WTC11 (cell line): Measurements from ENCODE around the gene KCNAB3. TPM values are rescaled to one million over a fixed set of nuclear protein-coding genes. Genes with fewer than 3 reads are reported as not detected.
A peak's percentile ranks its signal among the peaks of the same experiment; 100 is the strongest.

Experiments
- ATAC-seq: fragments of 200-7000 bp; cut with Tn5 transposase; 2 replicates; pipeline ENCODE4 v1.10.0; 2021; ENCODE audit warnings: mild to moderate bottlenecking, moderate library complexity
- CTCF ChIA-PET: fragments of 300-600 bp; sonication (Branson Sonifier 250); formaldehyde crosslinking; loops from one replicate; lab custom pipeline; 2021; ENCODE audit warnings: antibody characterized with exemption; lab: Charles Lee
- POLR2A ChIA-PET: fragments of 350-600 bp; sonication (Branson Sonifier 250); formaldehyde crosslinking; loops from one replicate; lab custom pipeline; 2021; ENCODE audit warnings: antibody characterized with exemption; lab: Charles Lee
- DNase-seq: peaks from one replicate; pipeline ENCODE4 v3.0.0; 2021; ENCODE audit warnings: low spot score
- H3K27ac Mint-ChIP-seq: 2 replicates; pipeline ENCODE4 v1.8.0; 2021; ENCODE audit warnings: mixed read lengths
- H3K27me3 Mint-ChIP-seq: 2 replicates; pipeline ENCODE4 v1.8.0; 2021; ENCODE audit warnings: low read depth, mild to moderate bottlenecking, moderate library complexity, mixed read lengths
- H3K36me3 Mint-ChIP-seq: 2 replicates; pipeline ENCODE4 v1.8.0; 2021; ENCODE audit warnings: mixed read lengths
- H3K4me1 Mint-ChIP-seq: 2 replicates; pipeline ENCODE4 v1.8.0; 2022; ENCODE audit warnings: mixed read lengths
- H3K4me3 Mint-ChIP-seq: 2 replicates; pipeline ENCODE4 v1.8.0; 2021; ENCODE audit warnings: mild to moderate bottlenecking, moderate library complexity, mixed read lengths
- H3K9me3 Mint-ChIP-seq: 2 replicates; pipeline ENCODE4 v1.8.0; 2021; ENCODE audit warnings: mixed read lengths
- CREM ChIP-seq: sonication (generic); formaldehyde crosslinking; IDR thresholded peaks from 2 replicates; pipeline ENCODE4 v1.8.1; 2022; ENCODE audit warnings: mild to moderate bottlenecking, missing genetic modification reagents, moderate library complexity
- ETV6 ChIP-seq: sonication (generic); formaldehyde crosslinking; IDR thresholded peaks from 2 replicates; pipeline ENCODE4 v1.8.1; 2022; ENCODE audit warnings: mild to moderate bottlenecking, missing genetic modification reagents
- FOXP1 ChIP-seq: sonication (generic); formaldehyde crosslinking; IDR thresholded peaks from 2 replicates; pipeline ENCODE4 v1.8.0; 2022; ENCODE audit warnings: missing genetic modification reagents, mild to moderate bottlenecking, moderate library complexity, borderline replicate concordance
- JAZF1 ChIP-seq: fragments of 250-450 bp; sonication (Bioruptor Pico); IDR thresholded peaks from 2 replicates; pipeline ENCODE4 v1.9.0; 2021; ENCODE audit warnings: moderate library complexity, mild to moderate bottlenecking, inconsistent platforms
- KAT7 ChIP-seq: sonication (generic); formaldehyde crosslinking; IDR thresholded peaks from 2 replicates; pipeline ENCODE4 v1.8.1; 2023; ENCODE audit warnings: missing genetic modification reagents, mild to moderate bottlenecking, borderline replicate concordance
- NFYB ChIP-seq: sonication (generic); formaldehyde crosslinking; conservative IDR thresholded peaks from 2 replicates; pipeline ENCODE4 v1.8.0; 2022; ENCODE audit warnings: low read depth, missing genetic modification reagents
- NR3C1 ChIP-seq: sonication (generic); formaldehyde crosslinking; conservative IDR thresholded peaks from 2 replicates; pipeline ENCODE4 v1.8.1; 2023; ENCODE audit warnings: low read depth, mild to moderate bottlenecking, missing genetic modification reagents
- ZNF121 ChIP-seq: sonication (generic); formaldehyde crosslinking; IDR thresholded peaks from 2 replicates; pipeline ENCODE4 v1.8.0; 2023; ENCODE audit warnings: missing genetic modification reagents
- total RNA-seq: library from RNA; stranded (reverse); gene quantifications from 3 replicates; pipeline ENCODE4 v1.2.3, GENCODE V29; 2021
- TF ChIP-seq, protein P1 (sequence below): sonication (generic); formaldehyde crosslinking; IDR thresholded peaks from 2 replicates; pipeline ENCODE4 v1.8.1; 2023; ENCODE audit warnings: mild to moderate bottlenecking, missing genetic modification reagents
- TF ChIP-seq, protein P2 (sequence below): sonication (generic); formaldehyde crosslinking; IDR thresholded peaks from 2 replicates; pipeline ENCODE4 v1.8.0; 2023; ENCODE audit warnings: mild to moderate bottlenecking, missing genetic modification reagents
- TF ChIP-seq, protein P3 (sequence below): fragments of 200-600 bp; IDR thresholded peaks from 2 replicates; pipeline ENCODE4 v1.8.0; 2022; ENCODE audit warnings: antibody characterized with exemption
- TF ChIP-seq, protein P4 (sequence below): sonication (generic); formaldehyde crosslinking; IDR thresholded peaks from 2 replicates; pipeline ENCODE4 v1.8.0; 2023; ENCODE audit warnings: missing genetic modification reagents, mild to moderate bottlenecking, borderline replicate concordance
- TF ChIP-seq, protein P5 (sequence below): sonication (generic); formaldehyde crosslinking; conservative IDR thresholded peaks from 2 replicates; pipeline ENCODE4 v1.8.1; 2023; ENCODE audit warnings: mild to moderate bottlenecking, low read depth, missing genetic modification reagents, moderate library complexity

Gene KCNAB3
- total RNA-seq, 1 experiment from 2014 or later = 3.2 TPM

DNA sequence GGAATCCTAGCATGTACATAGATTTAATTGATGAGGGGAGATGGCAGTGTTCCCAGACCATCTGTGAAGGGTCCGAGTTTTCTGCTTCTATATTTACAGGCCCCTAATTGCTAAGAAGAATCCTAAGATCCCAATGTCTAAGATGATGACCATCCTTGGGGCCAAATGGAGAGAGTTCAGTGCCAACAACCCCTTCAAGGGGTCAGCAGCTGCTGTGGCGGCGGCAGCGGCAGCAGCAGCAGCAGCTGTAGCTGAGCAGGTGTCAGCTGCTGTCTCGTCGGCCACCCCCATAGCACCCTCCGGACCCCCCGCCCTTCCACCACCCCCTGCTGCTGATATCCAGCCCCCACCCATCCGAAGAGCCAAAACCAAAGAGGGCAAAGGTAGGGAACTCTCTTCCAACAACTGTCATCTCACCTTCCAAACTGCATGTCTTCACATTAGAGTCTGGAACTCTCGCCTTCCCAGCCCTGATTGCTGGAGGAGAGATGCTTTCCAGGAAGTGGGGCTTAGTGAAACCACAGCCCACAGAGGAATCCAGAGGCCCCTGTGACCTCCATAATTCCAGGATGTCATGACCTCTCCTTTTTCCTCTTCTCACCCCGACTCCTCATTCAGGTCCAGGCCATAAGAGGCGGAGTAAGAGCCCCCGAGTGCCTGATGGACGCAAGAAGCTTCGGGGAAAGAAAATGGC lies 36.3 kb downstream of the KCNAB3 start (continued):
- TF ChIP-seq, protein P1, sequence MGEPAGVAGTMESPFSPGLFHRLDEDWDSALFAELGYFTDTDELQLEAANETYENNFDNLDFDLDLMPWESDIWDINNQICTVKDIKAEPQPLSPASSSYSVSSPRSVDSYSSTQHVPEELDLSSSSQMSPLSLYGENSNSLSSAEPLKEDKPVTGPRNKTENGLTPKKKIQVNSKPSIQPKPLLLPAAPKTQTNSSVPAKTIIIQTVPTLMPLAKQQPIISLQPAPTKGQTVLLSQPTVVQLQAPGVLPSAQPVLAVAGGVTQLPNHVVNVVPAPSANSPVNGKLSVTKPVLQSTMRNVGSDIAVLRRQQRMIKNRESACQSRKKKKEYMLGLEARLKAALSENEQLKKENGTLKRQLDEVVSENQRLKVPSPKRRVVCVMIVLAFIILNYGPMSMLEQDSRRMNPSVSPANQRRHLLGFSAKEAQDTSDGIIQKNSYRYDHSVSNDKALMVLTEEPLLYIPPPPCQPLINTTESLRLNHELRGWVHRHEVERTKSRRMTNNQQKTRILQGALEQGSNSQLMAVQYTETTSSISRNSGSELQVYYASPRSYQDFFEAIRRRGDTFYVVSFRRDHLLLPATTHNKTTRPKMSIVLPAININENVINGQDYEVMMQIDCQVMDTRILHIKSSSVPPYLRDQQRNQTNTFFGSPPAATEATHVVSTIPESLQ (CRISPR knock-in tag) = no peak
- no peak for TF ChIP-seq FOXP1 (CRISPR knock-in tag)

DNA sequence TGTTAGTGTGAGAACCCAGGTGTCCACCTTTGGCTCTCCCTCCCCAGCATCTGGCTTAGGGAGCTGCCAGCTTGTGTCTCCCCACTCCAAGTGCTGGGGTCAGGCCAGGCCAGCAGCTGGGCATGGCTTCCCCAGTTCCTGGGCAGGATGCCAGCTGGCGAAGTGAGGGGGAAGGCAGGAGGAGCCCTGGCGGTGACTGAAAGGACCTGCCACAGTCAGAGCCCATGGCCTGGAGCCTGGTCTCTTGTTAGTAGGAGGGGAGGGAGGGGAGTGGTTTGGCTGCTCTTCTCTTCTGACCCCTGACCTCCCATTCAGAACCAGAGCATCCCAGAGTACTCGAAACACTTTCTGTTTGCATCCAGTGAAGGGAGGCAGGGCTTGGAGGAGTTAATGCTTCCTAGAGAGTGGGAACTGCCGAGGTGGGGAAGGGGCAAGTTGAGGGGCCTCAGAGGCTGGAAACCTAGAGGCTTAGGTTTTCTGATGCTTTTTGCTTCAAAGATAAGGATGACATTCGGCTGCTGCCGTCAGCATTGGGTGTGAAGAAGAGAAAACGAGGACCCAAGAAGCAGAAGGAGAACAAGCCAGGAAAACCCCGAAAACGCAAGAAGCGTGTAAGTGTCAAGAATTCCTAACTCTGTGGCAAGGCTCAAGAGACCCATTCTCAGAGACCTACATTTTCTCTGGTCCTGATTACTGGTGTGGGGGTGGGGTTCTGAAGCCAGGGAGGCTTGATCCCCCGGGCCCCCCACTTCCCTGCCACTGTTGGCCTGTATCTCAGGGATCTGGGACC lies 40.3 kb downstream of the KCNAB3 start:
- Mint-ChIP-seq H3K36me3 (peaks cover 3% of the 10 kb centered on the region; the same call in 1 of the 2 replicates), H3K4me1 (peaks cover 8% of the 10 kb centered on the region), H3K4me3 (no peak overlapping the region), H3K27ac (no peak overlapping the region), H3K9me3 (no peaks in the 10 kb centered on the region), H3K27me3 (no peaks in the 10 kb centered on the region; the same call in 1 of the 2 replicates)
- ChIA-PET CTCF (interaction anchor here (1.0 to 1.5 kb wide), 2 partner anchors 32 to 157 kb away, joined by 3 to 4 read pairs; partner anchors contain the start of gene NAA38), POLR2A (no interaction called here)
- TF ChIP-seq NR3C1 (CRISPR knock-in tag) = no peak
- no peak for TF ChIP-seq ZNF121
- no peak for TF ChIP-seq NFYB (CRISPR knock-in tag)
- TF ChIP-seq, protein P2, sequence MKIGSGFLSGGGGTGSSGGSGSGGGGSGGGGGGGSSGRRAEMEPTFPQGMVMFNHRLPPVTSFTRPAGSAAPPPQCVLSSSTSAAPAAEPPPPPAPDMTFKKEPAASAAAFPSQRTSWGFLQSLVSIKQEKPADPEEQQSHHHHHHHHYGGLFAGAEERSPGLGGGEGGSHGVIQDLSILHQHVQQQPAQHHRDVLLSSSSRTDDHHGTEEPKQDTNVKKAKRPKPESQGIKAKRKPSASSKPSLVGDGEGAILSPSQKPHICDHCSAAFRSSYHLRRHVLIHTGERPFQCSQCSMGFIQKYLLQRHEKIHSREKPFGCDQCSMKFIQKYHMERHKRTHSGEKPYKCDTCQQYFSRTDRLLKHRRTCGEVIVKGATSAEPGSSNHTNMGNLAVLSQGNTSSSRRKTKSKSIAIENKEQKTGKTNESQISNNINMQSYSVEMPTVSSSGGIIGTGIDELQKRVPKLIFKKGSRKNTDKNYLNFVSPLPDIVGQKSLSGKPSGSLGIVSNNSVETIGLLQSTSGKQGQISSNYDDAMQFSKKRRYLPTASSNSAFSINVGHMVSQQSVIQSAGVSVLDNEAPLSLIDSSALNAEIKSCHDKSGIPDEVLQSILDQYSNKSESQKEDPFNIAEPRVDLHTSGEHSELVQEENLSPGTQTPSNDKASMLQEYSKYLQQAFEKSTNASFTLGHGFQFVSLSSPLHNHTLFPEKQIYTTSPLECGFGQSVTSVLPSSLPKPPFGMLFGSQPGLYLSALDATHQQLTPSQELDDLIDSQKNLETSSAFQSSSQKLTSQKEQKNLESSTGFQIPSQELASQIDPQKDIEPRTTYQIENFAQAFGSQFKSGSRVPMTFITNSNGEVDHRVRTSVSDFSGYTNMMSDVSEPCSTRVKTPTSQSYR (CRISPR knock-in tag) = no peak
- TF ChIP-seq, protein P3, sequence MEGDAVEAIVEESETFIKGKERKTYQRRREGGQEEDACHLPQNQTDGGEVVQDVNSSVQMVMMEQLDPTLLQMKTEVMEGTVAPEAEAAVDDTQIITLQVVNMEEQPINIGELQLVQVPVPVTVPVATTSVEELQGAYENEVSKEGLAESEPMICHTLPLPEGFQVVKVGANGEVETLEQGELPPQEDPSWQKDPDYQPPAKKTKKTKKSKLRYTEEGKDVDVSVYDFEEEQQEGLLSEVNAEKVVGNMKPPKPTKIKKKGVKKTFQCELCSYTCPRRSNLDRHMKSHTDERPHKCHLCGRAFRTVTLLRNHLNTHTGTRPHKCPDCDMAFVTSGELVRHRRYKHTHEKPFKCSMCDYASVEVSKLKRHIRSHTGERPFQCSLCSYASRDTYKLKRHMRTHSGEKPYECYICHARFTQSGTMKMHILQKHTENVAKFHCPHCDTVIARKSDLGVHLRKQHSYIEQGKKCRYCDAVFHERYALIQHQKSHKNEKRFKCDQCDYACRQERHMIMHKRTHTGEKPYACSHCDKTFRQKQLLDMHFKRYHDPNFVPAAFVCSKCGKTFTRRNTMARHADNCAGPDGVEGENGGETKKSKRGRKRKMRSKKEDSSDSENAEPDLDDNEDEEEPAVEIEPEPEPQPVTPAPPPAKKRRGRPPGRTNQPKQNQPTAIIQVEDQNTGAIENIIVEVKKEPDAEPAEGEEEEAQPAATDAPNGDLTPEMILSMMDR = no peak
- TF ChIP-seq CREM (CRISPR knock-in tag) = no peak
- TF ChIP-seq, protein P4, sequence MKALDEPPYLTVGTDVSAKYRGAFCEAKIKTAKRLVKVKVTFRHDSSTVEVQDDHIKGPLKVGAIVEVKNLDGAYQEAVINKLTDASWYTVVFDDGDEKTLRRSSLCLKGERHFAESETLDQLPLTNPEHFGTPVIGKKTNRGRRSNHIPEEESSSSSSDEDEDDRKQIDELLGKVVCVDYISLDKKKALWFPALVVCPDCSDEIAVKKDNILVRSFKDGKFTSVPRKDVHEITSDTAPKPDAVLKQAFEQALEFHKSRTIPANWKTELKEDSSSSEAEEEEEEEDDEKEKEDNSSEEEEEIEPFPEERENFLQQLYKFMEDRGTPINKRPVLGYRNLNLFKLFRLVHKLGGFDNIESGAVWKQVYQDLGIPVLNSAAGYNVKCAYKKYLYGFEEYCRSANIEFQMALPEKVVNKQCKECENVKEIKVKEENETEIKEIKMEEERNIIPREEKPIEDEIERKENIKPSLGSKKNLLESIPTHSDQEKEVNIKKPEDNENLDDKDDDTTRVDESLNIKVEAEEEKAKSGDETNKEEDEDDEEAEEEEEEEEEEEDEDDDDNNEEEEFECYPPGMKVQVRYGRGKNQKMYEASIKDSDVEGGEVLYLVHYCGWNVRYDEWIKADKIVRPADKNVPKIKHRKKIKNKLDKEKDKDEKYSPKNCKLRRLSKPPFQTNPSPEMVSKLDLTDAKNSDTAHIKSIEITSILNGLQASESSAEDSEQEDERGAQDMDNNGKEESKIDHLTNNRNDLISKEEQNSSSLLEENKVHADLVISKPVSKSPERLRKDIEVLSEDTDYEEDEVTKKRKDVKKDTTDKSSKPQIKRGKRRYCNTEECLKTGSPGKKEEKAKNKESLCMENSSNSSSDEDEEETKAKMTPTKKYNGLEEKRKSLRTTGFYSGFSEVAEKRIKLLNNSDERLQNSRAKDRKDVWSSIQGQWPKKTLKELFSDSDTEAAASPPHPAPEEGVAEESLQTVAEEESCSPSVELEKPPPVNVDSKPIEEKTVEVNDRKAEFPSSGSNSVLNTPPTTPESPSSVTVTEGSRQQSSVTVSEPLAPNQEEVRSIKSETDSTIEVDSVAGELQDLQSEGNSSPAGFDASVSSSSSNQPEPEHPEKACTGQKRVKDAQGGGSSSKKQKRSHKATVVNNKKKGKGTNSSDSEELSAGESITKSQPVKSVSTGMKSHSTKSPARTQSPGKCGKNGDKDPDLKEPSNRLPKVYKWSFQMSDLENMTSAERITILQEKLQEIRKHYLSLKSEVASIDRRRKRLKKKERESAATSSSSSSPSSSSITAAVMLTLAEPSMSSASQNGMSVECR (CRISPR knock-in tag) = no peak
- TF ChIP-seq ETV6 (CRISPR knock-in tag) = no peak
- TF ChIP-seq, protein P5, sequence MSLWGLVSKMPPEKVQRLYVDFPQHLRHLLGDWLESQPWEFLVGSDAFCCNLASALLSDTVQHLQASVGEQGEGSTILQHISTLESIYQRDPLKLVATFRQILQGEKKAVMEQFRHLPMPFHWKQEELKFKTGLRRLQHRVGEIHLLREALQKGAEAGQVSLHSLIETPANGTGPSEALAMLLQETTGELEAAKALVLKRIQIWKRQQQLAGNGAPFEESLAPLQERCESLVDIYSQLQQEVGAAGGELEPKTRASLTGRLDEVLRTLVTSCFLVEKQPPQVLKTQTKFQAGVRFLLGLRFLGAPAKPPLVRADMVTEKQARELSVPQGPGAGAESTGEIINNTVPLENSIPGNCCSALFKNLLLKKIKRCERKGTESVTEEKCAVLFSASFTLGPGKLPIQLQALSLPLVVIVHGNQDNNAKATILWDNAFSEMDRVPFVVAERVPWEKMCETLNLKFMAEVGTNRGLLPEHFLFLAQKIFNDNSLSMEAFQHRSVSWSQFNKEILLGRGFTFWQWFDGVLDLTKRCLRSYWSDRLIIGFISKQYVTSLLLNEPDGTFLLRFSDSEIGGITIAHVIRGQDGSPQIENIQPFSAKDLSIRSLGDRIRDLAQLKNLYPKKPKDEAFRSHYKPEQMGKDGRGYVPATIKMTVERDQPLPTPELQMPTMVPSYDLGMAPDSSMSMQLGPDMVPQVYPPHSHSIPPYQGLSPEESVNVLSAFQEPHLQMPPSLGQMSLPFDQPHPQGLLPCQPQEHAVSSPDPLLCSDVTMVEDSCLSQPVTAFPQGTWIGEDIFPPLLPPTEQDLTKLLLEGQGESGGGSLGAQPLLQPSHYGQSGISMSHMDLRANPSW (CRISPR knock-in tag) = no peak
- no peak for TF ChIP-seq JAZF1 (CRISPR knock-in tag)
- TF ChIP-seq KAT7 (CRISPR knock-in tag) = no peak
- peak; percentile 46 for ATAC-seq
- peak; percentile 55 for DNase-seq
